DND-41 (cell line): Measurements from ENCODE around the gene MYL1.

ENCODE experiments used
- ATAC-seq: fragments of 200-7000 bp; cut with Tn5 transposase; 3 replicates; pipeline ENCODE4 v1.9.1; 2021; ENCODE audit warnings: low read depth; ENCODE audit not compliant: insufficient read depth
- DNase-seq: peaks from one replicate; pipeline ENCODE4 v3.0.0-alpha.2; 2020
- H2AFZ ChIP-seq: 2 replicates; pipeline ENCODE4 v1.6.0; 2012; ENCODE audit warnings: low read depth, low read length
- H3K27ac ChIP-seq: 2 replicates; pipeline ENCODE4 v1.5.1; 2012; ENCODE audit warnings: low read length, inconsistent platforms
- H3K27me3 ChIP-seq: fragments of 200-600 bp; sonication (generic); 2 replicates; pipeline ENCODE4 v1.6.0; 2012; ENCODE audit warnings: low read length, mild to moderate bottlenecking, inconsistent platforms; ENCODE audit not compliant: insufficient read depth, poor library complexity
- H3K36me3 ChIP-seq: 2 replicates; pipeline ENCODE4 v1.5.1; 2012; ENCODE audit warnings: low read length, inconsistent platforms; ENCODE audit not compliant: insufficient read depth
- H3K4me1 ChIP-seq: 2 replicates; pipeline ENCODE4 v1.5.1; 2012; ENCODE audit warnings: mild to moderate bottlenecking, low read length; ENCODE audit not compliant: insufficient read depth
- H3K4me2 ChIP-seq: 2 replicates; pipeline ENCODE4 v1.6.0; 2012; ENCODE audit warnings: mild to moderate bottlenecking, moderate library complexity, low read length, inconsistent platforms; ENCODE audit not compliant: insufficient read depth
- H3K4me3 ChIP-seq, 2 experiments: fragments of 200-600 bp in 1 of 2; shearing (Covaris generic) in 1 of 2; 2 replicates each; pipeline ENCODE4 v1.5.1; 2012 to 2016; ENCODE audit warnings: inconsistent platforms in 2 of 2, low read length in 2 of 2, mild to moderate bottlenecking in 2 of 2, low read depth in 1 of 2, moderate library complexity in 1 of 2
- H3K79me2 ChIP-seq: 2 replicates; pipeline ENCODE4 v1.6.0; 2012; ENCODE audit warnings: low read length, inconsistent platforms; ENCODE audit not compliant: insufficient read depth
- H3K9ac ChIP-seq: 2 replicates; pipeline ENCODE4 v1.6.0; 2012; ENCODE audit warnings: low read depth, mild to moderate bottlenecking, inconsistent platforms, low read length, moderate library complexity
- H3K9me3 ChIP-seq: 2 replicates; pipeline ENCODE4 v1.5.1; 2012; ENCODE audit warnings: low read length, moderate library complexity, mild to moderate bottlenecking, inconsistent platforms; ENCODE audit not compliant: insufficient read depth, severe bottlenecking
- H4K20me1 ChIP-seq: 2 replicates; pipeline ENCODE4 v1.6.0; 2012; ENCODE audit warnings: low read length; ENCODE audit not compliant: insufficient read depth
- CTCF ChIP-seq: IDR thresholded peaks from 2 replicates; pipeline ENCODE4 v1.5.1; 2012; ENCODE audit warnings: borderline replicate concordance, low read length, moderate library complexity, mild to moderate bottlenecking; ENCODE audit not compliant: poor library complexity, severe bottlenecking; ENCODE audit errors: extremely low read depth
- EZH2 ChIP-seq: IDR thresholded peaks from 3 replicates; pipeline ENCODE4 v1.6.1; 2012; ENCODE audit warnings: borderline replicate concordance, low read depth, mild to moderate bottlenecking, moderate library complexity, low read length, inconsistent platforms; ENCODE audit not compliant: severe bottlenecking

MYL1 gene

GRCh38 chr2:210310550-210310949 is 4.4 kb downstream of the MYL1 start:
- Histone ChIP-seq H3K9me3 (no peaks in the 10 kb centered on the region), H3K9ac (no peak overlapping the region), H3K79me2 (no peaks in the 10 kb centered on the region), H3K36me3 (no peaks in the 10 kb centered on the region), H3K27me3 (no peaks in the 10 kb centered on the region), H2AFZ (no peak overlapping the region), H3K27ac (no peak overlapping the region), H4K20me1 (no peaks in the 10 kb centered on the region), H3K4me3 (no peak overlapping the region), H3K4me1 (no peaks in the 10 kb centered on the region), H3K4me2 (no peak overlapping the region)
- DNase-seq, result no peak
- ATAC-seq, result no peak
- TF ChIP-seq CTCF (no peak), EZH2 (no peak)

- no peak for DNase-seq
- no peak for ATAC-seq
- Histone ChIP-seq H3K27me3 (no peaks in the 10 kb centered on the region), H3K9ac (no peak overlapping the region), H3K36me3 (no peaks in the 10 kb centered on the region), H3K27ac (no peak overlapping the region), H3K9me3 (no peaks in the 10 kb centered on the region), H4K20me1 (no peaks in the 10 kb centered on the region), H2AFZ (no peak overlapping the region), H3K79me2 (no peaks in the 10 kb centered on the region), H3K4me1 (no peaks in the 10 kb centered on the region), H3K4me3 (no peak overlapping the region), H3K4me2 (no peak overlapping the region)
- TF ChIP-seq CTCF (no peak), EZH2 (no peak)
Measured at GRCh38 chr2:210309548-210310233, 5.3 kb downstream of the MYL1 start.

GRCh38 chr2:210303498-210303897 is 11.5 kb downstream of the MYL1 start:
- Histone ChIP-seq H3K4me1 (no peaks in the 10 kb centered on the region), H2AFZ (no peak overlapping the region), H3K27ac (no peak overlapping the region), H3K27me3 (no peaks in the 10 kb centered on the region), H3K4me3 (no peak overlapping the region), H4K20me1 (no peaks in the 10 kb centered on the region), H3K9ac (no peak overlapping the region), H3K79me2 (no peaks in the 10 kb centered on the region), H3K4me2 (no peak overlapping the region), H3K36me3 (no peaks in the 10 kb centered on the region), H3K9me3 (no peaks in the 10 kb centered on the region)
- DNase-seq, result no peak
- ATAC-seq, result no peak
- TF ChIP-seq CTCF (no peak), EZH2 (no peak)
